Testis (tissue), 3 donors: ENCODE measurements around the gene POGZ. TPM values are rescaled to one million over a fixed set of nuclear protein-coding genes. Genes with fewer than 3 reads are reported as not detected.
"Not testable (repeated sequence)": the region's sequence is repeated elsewhere in the genome, so short reads cannot be mapped to it uniquely, and the experiment has no call there.

Experiments
- DNase-seq: peaks from one replicate; pipeline ENCODE4 v3.0.0-alpha.2; 2019
- H3K27ac ChIP-seq, 2 donors: fragments of 200-600 bp; sonication (generic); one replicate each; pipeline ENCODE4 v1.5.1; 2019
- H3K27me3 ChIP-seq: fragments of 200-600 bp; sonication (generic); one replicate; pipeline ENCODE4 v1.5.1; 2019
- H3K36me3 ChIP-seq: fragments of 200-600 bp; sonication (generic); one replicate; pipeline ENCODE4 v1.5.1; 2017; ENCODE audit warnings: low read depth; ENCODE audit errors: missing control alignments
- H3K4me1 ChIP-seq: fragments of 200-600 bp; sonication (generic); one replicate; pipeline ENCODE4 v1.5.1; 2019
- H3K4me3 ChIP-seq, 2 donors: fragments of 200-600 bp; sonication (generic); one replicate each; pipeline ENCODE4 v1.5.1; 2017 to 2019
- H3K9me3 ChIP-seq: fragments of 200-600 bp; sonication (generic); one replicate; pipeline ENCODE4 v1.5.1; 2017
- CTCF ChIP-seq, 3 experiments: fragments of 450-650 bp in 2 of 3; fragments of 200-600 bp in 1 of 3; sonication (generic) in 1 of 3; IDR thresholded peaks; one replicate each; pipeline ENCODE4 v1.5.1; 2016 to 2019; ENCODE audit warnings: antibody characterized with exemption in 3 of 3, mild to moderate bottlenecking in 2 of 3, moderate library complexity in 1 of 3
- POLR2A ChIP-seq: fragments of 450-650 bp; IDR thresholded peaks from one replicate; pipeline ENCODE4 v1.6.1; 2017; ENCODE audit warnings: antibody characterized with exemption, mild to moderate bottlenecking, moderate library complexity
- WGBS, 2 donors: methylation state at CpG; one replicate each; pipeline ENCODE4 v1.1.5; 2018; 5-methylcytosine and 5-hydroxymethylcytosine counted together
- intact Hi-C: fragments of 100-400 bp; cut with DNase I; formaldehyde crosslinking; loops from one replicate; pipeline ENCODE4 v1.15.1; 2023; ENCODE audit warnings: low total_unique reads
- polyA plus RNA-seq: library from polyadenylated mRNA; stranded (reverse); fragments of 350-450 nt; fragmentation: Illumina TruSeq; extraction: RNeasy Lipid Tissue Mini Kit (QIAGEN cat#74804); gene quantifications from one replicate; pipeline ENCODE4 v1.2.3, GENCODE V29; 2014; ENCODE audit warnings: low read depth, low replicate concordance; ENCODE audit not compliant: insufficient read depth
- total RNA-seq, 2 donors: library from RNA; depleted of rRNA; stranded (reverse); fragments of >200 nt; gene quantifications; one replicate each; pipeline ENCODE4 v1.2.3, GENCODE V29; 2016

The POGZ gene
- total and polyA plus RNA-seq, 3 donors from 2014 or later: 84.3 to 137 (median 131) TPM

GRCh38 chr1:151435174-151435573, 24.1 kb downstream of the POGZ start:
- no peaks in the 10 kb centered on the region for H3K4me1 ChIP-seq
- no peaks in the 10 kb centered on the region for H3K27me3 ChIP-seq
- H3K9me3 ChIP-seq: no peaks in the 10 kb centered on the region
- no peak overlapping the region for H3K27ac ChIP-seq
- no peak for DNase-seq
- no peak overlapping the region for H3K4me3 ChIP-seq
- H3K36me3 ChIP-seq: no peaks in the 10 kb centered on the region
- intact Hi-C loops: no loop called here
- 80 to 95% methylated on average over 3 of the region's 3 CpGs for WGBS, 2 donors
- TF ChIP-seq CTCF (IDR thresholded peaks at IDR 0.05): no peak
- TF ChIP-seq POLR2A: no peak

GRCh38 chr1:151433827-151434226, 25.5 kb downstream of the POGZ start:
- H3K36me3 ChIP-seq, H3K27ac ChIP-seq, H3K4me3 ChIP-seq, DNase-seq, H3K27me3 ChIP-seq, intact Hi-C loops, H3K4me1 ChIP-seq, H3K9me3 ChIP-seq: not testable (repeated sequence)
- 88 to 91% methylated on average over 5 of the region's 5 CpGs for WGBS, 2 donors

- H3K36me3 ChIP-seq: no peaks in the 10 kb centered on the region
- WGBS, 2 donors: 95% methylated on average over 7 of the region's 7 CpGs
These were observed 31.2 kb downstream of the POGZ start for GRCh38 chr1:151428068-151428467.

GRCh38 chr1:151425103-151425502, 34.2 kb downstream of the POGZ start:
- no peak for DNase-seq
- TF ChIP-seq CTCF (IDR thresholded peaks at IDR 0.05) (no peak), POLR2A (no peak)
- Histone ChIP-seq H3K4me1 (peaks cover 6% of the 10 kb centered on the region), H3K27ac (no peak overlapping the region), H3K4me3 (no peak overlapping the region), H3K27me3 (no peaks in the 10 kb centered on the region), H3K36me3 (no peaks in the 10 kb centered on the region), H3K9me3 (no peaks in the 10 kb centered on the region)
- 33 to 67% methylated on average over 2 of the region's 2 CpGs for WGBS, 2 donors
- intact Hi-C loops: no loop called here

More at GRCh38 chr1:151428068-151428467, 31.2 kb downstream of the POGZ start:
- TF ChIP-seq CTCF (IDR thresholded peaks at IDR 0.05): no peak
- TF ChIP-seq POLR2A: no peak
- no peaks in the 10 kb centered on the region for H3K9me3 ChIP-seq
- no peak overlapping the region for H3K27ac ChIP-seq
- intact Hi-C loops: no loop called here
- no peaks in the 10 kb centered on the region for H3K27me3 ChIP-seq
- peaks cover 6% of the 10 kb centered on the region for H3K4me1 ChIP-seq
- DNase-seq: no peak
- no peak overlapping the region for H3K4me3 ChIP-seq

GRCh38 chr1:151419819-151420218, 39.5 kb downstream of the POGZ start:
- H3K27me3 ChIP-seq: no peaks in the 10 kb centered on the region
- no peaks in the 10 kb centered on the region for H3K36me3 ChIP-seq
- H3K4me3 ChIP-seq: no peak overlapping the region
- DNase-seq: no peak
- WGBS, 2 donors: 82 to 85% methylated on average over 5 of the region's 5 CpGs
- intact Hi-C loops: no loop called here
- no peaks in the 10 kb centered on the region for H3K9me3 ChIP-seq
- no peaks in the 10 kb centered on the region for H3K4me1 ChIP-seq
- no peak for TF ChIP-seq POLR2A
- no peak for TF ChIP-seq CTCF (IDR thresholded peaks at IDR 0.05)
- H3K27ac ChIP-seq: no peak overlapping the region
